GM18517 (cell line): ENCODE results near the gene CAPN2.
"Not testable (repeated sequence)": the region's sequence is repeated elsewhere in the genome, so short reads cannot be mapped to it uniquely, and the experiment has no call there.

ENCODE experiments used
- ATAC-seq: cut with Tn5 transposase; IDR thresholded peaks from one replicate; pipeline ENCODE4 v1.9.1; 2021; ENCODE audit warnings: mild to moderate bottlenecking, moderate library complexity; ENCODE audit not compliant: unreplicated experiment

Gene CAPN2

DNA sequence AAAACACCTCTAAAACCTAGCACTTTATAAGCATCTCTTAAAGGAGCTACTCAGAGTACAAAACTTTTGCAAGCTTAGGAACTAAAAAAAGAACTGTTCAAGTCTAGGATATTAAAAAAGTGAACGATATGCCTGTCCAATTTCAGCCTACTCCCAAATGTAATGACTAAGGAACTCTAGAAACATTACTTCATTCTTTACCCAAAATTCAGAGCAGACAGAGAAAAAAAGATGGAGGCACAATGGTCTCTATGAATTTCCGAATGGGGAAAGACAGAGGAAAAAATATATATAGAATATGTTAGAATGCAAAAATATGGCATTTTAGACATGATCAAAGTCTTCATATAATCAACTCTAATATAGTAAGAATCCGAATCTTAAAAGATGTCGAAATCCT is 72.2 kb downstream of the CAPN2 start:
- ATAC-seq: no peak

DNA sequence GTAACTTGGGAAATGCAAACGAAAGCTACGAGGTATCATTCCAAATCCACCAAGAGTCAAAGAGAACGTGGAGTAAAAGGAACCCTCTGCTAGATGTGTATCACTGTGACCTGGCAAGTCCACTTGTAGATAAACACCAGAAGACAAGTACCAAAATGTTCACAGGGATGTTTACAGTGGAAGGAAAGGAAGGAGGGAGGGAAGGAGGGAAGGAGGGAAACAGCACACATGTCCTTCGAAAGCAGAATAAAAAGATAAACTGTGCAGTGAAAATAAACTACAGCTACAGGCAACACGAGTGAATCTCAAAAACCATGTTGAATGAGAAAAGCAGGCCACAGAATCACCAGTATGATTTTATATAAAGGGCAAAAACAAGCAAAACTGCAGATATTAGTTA is 73.5 kb downstream of the CAPN2 start:
- no peak for ATAC-seq

DNA sequence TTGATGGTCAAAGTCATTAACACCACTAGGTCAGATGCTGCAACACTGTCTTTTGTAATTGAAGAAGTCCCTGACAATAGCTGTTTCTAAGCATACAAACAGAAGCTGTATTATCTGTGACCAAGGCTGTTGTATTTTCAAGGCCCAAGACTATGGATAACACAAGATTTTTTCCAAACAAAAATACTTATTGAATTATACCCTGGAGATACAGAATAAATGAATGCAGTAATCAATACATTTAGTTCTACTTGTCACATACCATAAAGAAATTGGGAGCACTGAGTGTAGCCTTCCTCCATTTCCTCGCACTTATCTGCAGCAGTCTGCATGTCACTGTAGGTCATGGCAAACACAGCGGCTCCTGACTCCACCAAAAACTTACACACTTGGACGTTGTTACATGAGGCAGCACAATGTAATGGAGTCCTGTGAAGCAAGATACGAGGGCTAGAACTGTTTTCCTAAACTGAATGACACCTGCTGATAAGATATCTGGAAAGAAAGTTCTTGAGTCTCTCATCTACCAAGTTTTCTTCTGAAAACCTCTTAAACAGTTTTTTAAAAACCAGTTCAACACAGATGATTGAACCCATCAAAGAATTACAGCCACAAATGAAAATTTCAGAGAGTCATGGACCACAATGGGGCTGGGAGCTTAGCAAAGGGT is 76.5 kb downstream of the CAPN2 start:
- no peak for ATAC-seq

DNA sequence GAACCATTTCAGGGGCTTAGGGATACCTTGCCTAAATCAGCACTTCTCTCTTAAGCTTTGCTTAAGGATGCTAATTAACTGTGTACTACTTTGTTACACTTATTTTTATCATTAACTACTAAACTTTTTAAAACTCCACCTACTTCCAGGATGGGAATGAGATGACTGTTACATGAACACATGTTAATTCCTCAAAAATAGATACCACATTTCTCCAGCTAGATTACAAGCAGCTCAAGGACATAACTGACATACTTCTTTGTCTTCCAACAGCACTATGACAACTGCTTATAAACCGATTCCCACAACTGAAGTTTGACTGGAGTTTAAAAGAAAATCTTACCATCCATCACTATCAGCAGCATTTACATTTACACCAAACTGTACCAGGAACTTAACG is 79.7 kb downstream of the CAPN2 start:
- no peak for ATAC-seq

DNA sequence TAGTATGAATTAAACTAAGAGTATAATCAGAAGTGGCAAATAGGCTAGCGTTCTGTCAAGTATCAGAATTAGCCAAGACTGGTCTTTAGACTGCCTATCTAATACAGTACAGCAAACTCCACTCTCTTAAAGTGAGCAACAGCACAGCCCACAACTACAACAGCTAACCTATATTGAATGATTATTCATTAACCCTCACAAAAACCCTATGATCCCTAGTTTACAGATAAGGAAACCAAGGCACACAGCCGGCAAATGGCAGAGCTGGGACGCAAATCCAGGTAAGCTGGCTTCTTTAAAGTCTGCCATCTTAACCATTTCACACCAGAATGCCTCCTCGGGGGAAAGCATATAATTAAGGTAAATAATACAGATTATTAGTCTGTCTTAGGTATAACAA is 81.4 kb downstream of the CAPN2 start:
- no peak for ATAC-seq

DNA sequence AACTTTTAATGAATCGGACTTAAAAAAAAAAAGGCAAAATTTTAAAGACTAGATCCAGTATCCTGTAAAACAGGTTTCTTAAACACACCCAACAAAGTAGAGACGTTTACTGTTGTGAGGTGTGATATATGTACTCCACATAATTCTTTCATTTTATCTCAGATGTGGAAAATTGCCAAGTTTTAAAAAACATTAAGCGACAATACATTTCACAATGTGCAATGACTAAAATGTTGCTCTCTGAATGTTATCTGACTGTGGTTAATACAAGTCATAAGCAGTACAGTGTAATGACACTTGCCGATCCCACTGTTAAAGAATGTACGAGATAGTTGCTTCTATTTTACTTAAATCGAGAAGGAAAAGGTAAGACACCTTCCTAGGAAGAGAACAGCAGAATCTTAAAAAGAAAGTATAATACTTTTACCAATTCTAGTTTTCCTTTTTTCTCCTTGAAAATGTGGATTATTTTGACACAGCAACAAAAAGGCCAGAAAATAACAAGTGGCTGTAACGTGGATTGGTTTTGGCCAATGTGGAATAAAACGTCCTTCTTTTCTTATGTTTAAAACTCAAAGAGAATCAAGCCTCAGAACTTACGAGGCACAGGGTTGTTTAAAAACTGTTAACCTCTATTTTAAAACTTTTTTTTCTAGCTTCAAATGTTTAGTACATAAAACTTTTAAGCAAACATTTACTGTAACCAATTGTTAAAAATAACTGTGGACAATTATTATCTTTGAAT is 82.0 kb downstream of the CAPN2 start:
- no peak for ATAC-seq

DNA sequence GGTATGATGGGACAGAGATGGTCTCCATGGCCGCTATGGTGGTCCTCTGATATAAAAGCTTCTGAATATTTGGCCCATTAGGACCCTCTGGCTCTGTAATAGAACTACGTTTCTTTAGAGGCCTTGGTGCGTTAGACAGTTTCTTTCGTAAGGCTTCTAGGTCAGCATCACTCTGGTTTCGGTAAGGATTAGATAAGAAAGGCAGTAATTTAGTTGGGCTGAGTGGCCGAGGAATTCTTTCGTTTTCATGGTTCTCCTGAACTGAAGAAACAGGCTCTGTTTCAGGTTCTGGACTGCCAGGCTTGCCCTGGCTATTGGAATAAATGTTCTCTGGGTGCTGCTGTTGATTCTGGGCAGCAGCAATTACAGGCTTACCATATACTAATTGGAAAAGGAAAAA is 83.9 kb downstream of the CAPN2 start:
- ATAC-seq: no peak

DNA sequence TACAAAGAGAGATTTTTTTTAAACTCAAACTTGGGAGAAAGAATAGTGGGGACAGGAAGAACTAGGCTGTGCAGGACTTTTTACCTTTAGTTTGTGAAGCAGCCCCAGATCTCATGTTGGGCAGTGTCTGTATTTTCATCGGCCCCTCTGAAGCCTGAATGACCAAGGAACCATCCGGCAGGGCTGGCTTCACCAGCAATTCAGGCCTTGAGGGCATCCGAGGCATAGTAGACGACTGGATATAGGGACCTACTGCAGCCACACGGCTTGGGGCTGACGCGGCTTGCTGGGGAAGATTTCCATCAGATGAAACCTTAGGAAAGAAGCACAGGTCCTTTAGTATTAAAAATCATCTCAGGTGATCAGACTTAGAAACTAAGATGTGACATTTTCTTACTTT is 89.7 kb downstream of the CAPN2 start:
- no peak for ATAC-seq

DNA sequence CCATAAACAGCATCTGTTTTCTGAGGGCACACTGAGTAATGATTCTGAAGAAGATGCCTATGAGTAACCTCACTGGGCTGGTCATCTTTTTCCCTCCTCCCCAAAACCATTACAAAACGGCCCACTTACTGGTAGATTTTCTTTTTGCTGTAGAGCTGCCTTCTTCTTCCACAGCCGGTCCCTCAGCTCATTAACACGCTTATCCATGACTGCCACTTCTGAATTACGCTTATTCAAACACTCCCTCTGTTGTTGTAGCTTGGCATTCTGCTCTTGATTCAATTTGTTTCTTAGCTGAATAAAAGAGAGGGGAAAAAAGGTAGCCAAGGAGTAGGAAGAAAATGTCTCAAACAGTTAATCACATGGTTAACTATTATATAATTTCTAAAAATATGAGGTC is 90.3 kb downstream of the CAPN2 start:
- ATAC-seq: no peak

DNA sequence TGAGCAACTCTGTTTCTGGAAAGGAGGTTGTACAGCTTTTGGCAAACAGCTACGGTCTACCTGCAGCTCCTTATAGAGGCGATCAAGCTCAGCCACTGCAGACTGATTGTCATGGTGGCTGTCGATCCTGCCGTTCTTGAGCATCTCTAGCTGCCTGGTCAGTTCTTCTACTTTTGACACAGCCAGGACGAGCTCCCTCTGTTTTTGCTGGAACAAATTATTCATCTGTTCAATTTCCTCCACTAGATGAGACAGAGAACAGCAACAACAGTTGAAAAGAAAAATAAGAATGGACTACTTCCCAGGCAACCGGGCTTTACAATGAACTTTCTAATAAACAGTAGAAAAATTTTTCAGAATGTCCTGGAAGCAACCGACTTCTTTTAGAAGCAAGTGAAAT is 90.9 kb downstream of the CAPN2 start:
- ATAC-seq: no peak

DNA sequence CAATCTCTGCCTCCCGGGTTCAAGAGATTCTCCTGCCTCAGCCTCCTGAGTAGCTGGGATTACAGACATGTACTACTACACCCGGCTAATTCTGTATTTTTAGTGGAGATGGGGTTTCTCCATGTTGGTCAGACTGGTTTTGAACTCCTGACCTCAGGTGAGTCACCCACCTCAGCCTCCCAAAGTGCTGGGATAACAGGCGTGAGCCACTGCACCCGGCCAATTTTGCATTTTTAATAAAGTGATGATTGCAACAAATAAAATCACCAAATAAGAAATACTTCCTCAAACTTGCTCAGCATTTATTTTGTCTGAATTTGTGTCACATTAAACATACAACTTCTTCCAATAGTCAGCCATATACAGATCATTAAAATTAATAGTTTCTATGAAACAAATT is 97.6 kb downstream of the CAPN2 start:
- not testable (repeated sequence) for ATAC-seq

DNA sequence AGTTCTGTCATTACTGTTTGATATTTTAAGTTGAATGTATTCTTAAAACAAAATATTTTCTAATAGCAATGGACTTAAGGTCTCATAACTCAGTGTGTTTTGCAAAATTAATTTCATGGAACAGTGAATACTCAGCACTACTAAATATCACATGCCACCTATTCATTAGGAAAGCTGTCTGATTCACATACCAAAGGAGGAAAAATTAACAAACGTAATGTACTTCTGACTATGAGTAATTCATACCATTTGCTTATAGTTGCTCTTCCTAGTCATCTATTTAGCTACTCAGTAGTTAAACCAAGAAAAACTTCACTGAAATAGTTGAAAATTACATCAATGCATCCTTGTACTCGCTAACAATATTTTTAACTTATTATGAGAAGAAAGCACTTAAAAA is 98.2 kb downstream of the CAPN2 start:
- no peak for ATAC-seq

DNA sequence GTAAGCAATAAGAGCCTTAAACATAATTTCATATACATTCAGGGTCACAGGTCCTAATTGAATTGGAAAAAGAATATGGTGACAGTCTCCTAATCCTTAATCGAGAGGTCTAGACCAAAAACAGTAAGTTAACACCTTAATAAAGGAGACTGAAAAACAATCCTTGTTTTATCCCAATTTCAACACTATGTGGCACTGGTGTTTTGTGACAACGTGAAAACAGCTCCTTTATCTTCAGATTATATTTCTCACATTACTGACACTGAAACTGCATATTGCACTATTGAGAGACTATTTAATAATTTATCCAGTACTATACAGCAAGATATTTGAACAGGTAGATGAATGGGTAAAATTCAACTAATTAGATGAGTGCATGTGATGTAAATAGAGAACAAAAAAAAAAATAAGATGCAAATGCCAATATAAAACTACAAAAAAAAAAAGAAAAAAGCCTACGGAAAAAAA is 99.3 kb downstream of the CAPN2 start:
- no peak for ATAC-seq

DNA sequence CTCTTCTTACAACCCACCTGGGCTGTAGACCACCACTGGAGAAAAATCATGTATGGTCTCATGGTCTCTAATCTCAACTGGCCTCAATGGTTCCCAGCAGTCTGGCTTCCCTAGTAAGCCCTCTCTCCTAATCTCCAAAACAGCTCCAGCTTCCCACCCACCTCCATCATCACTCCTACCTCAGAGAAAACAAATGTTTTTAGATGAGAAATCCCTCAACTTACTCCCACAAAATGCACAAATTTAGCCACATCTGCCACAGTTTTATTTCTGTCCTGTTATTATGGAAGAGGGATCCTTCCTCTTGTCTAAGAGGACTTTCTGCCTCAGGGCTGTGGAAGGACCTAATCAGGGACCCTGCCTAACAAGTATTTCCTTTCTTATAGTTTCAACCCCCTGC is 101.3 kb downstream of the CAPN2 start:
- ATAC-seq: no peak

DNA sequence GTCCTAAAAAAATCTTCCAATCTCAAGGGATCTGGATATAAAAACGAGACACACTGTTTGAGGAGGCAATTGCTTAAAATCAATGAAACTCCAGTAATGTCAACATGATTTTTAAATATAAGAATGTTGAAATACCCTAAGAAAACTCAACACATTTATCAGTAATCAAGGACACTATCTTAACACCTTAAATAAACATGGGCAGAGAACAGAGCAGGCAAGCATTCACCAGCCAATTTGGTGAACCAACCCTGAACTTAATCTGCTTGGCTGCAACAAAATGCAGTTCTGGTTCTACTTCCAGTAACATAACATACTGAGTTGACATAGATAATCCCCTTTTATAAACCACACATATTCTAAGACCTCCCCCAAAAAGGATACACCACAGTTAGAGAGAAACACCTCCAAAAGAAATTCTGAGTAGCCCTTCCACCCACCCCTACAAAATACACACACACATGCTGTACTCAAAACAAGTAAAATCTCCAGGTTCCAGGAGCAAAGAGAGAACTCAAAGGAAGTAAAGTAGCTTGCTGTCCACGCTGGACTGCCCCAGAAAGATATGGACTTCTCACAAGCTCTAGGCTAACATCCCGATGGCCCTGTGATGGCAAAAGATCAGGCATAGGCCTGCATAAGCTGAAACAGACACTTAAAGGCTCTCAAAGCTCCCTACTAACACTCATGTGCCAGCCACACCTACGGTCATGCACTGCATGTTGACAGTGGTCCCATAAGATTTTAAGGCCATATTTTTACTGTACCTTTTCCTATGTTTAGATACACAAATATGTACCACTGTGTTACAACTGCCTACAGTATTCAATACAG is 102.9 kb downstream of the CAPN2 start:
- ATAC-seq: no peak

DNA sequence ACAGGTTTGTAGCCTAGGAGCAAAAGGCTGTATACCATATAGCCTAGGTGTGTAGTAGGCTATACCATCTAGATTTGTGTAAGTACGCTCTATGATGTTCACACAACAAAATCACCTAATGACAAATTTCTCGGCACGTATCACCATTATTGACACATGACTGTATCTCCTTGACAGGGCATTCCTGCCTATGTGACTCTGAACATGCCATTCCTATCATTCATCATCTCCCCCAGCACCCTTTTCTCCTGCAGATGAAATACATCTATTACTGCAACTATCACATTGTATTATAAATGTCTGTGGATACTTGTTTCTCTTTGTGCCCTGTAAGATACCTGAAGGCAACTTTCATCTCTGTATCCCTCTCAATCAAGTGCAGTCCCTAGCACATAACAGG is 103.5 kb downstream of the CAPN2 start:
- no peak for ATAC-seq

DNA sequence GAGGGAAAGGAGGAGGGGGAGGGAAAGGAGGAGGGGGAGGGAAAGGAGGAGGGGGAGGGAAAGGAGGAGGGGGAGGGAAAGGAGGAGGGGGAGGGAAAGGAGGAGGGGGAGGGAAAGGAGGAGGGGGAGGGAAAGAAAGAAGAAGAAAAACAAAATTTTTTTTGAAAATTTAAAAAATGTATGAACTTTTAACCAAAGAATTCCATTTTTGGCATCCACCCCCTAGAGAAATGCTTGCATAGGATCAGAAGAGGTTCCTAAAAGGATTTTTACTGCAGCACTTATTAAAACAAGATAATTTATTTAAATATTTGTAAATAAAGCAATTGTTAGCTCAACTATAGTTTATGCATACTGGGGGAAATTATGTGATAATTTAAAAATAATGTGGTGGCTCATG is 104.9 kb downstream of the CAPN2 start:
- ATAC-seq: not testable (repeated sequence)

DNA sequence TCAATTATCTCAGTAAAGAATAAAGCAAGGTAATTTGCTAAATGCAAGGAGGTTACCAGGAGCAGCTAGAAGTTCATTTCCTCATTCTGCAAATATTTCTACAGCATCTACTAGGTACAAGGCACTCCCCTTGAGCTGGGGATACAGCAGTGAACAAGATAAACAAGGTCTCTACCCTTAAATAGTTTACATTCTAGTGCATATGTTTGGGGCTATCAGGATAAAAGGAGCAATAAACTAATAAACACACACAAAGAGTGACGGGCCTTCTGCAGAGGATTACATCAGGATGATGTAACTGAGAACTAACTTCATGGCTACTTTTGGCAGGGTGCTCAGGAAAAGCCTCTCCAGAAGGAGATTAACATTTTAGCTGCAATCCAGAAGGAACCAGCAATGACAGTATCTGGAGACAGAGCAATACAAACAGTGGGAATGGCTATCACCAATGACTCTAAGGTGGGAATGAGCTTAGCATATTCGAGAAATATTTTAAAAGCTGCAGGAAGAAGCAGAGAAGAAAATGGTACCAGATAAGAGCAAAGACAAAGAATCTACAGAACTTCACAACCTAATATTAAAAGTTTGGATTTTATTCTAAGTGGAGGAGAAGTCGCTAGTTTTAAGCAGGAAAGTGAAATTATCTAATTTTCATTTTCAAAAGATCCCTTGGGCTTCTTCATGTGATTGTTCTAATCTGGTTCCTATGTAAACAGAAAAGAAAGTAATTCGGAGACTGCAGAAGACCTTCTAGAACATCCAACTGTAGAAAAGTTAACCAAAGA is 107.6 kb downstream of the CAPN2 start:
- no peak for ATAC-seq

DNA sequence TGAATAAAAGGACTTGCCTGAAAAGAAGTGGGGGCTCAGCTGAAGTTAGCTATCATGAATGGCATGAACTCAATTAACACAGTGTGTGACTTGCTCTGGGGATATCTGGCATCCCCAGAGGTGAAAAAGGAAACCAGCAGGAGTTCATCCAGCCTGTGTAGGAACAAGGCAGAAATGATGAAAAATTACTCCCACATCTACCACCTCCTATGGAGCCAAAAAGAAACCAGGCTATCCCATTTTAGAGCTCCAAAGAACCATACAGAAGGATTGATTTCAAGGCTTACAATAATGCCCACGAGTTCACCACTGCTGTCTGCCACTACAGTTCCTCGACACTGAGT is 108.1 kb downstream of the CAPN2 start:
- ATAC-seq: no peak

DNA sequence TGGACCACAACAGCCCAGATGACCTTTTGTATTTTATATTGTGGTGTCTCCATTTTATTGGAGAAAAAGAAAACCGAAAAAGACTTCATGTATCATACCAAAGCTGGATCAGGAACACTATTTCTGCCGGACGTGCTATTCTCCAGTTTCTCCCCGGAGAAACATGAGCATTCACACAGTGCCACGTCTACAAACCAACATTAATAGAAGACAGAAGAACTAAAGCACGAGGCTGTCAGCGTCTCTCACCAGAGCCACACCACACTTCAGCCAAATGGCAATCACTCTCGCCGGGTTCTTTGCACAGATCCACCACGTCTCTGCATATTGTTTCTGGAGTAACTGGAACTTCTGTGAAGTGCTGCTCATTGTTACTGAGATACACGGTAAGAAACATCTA is 108.6 kb downstream of the CAPN2 start:
- no peak for ATAC-seq

DNA sequence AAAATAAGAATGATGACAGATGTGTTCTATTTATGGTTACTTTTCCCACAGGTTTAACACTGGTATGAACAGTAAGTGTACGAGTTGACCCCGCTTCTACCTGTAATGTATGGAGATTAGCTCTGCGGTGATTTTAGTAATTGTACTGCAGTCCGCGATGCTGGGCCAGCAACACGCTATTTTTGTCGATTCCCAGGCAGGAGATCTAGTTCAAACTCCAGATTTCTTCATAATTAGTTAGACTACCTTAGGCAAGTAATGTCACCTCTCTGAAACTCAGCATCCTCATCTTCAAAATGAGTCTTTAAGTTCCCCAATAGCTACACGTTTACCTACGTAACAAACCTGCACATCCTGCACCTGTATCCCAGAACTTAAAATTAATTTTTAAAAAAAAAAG is 111.9 kb downstream of the CAPN2 start:
- no peak for ATAC-seq
